ENCODE data around the gene PPFIA1. TPM values are rescaled to one million over a fixed set of nuclear protein-coding genes. Genes with fewer than 3 reads are reported as not detected.
A peak's percentile ranks its signal among the peaks of the same experiment; 100 is the strongest.

Gene PPFIA1
- total and polyA plus RNA-seq, 2 of the 13 experiments (the other 11 are each of a cell fraction or from before 2014, with no cell fraction given) = 29.9 to 45.2 TPM

GRCh38 chr11:70270104-70270876 lies at the start of gene PPFIA1 (continued):
- 0 out of 2 replicates have a peak, but pooled peaks have one; percentile 39 for TF ChIP-seq E2F2 (CRISPR knock-in tag; IDR thresholded peaks at IDR 0.05; ENCODE audit: borderline replicate concordance)
- no peak for TF ChIP-seq ZNF44 (CRISPR knock-in tag; IDR thresholded peaks at IDR 0.05)
- TF ChIP-seq RELA (CRISPR knock-in tag; IDR thresholded peaks at IDR 0.05) = no peak
- no peak for TF ChIP-seq SNAPC4 (CRISPR knock-in tag; IDR thresholded peaks at IDR 0.05)
- no peak for TF ChIP-seq ZFP36 (IDR thresholded peaks at IDR 0.05; ENCODE audit: borderline replicate concordance, low read depth, low read length, partially characterized antibody)
- no peak for TF ChIP-seq ONECUT2 (CRISPR knock-in tag; IDR thresholded peaks at IDR 0.05)
- TF ChIP-seq ZSCAN22 (CRISPR knock-in tag; IDR thresholded peaks at IDR 0.05) = no peak
- TF ChIP-seq ATM (IDR thresholded peaks at IDR 0.05; ENCODE audit: borderline replicate concordance) = no peak
- peak; percentile 86 for TF ChIP-seq PATZ1 (CRISPR knock-in tag; IDR thresholded peaks at IDR 0.05)
- no peak for TF ChIP-seq MAFK (conservative IDR thresholded peaks at IDR 0.05 in 1 of 2, IDR thresholded peaks at IDR 0.05 in 1 of 2; ENCODE audit: low read length in 2 of 2)
- 0 out of 2 replicates have a peak, but pooled peaks have one; percentile 57 for TF ChIP-seq TFDP2 (CRISPR knock-in tag; IDR thresholded peaks at IDR 0.05)
- no peak for TF ChIP-seq ZNF460 (CRISPR knock-in tag; IDR thresholded peaks at IDR 0.05; ENCODE audit: borderline replicate concordance)
- TF ChIP-seq PHB2 (IDR thresholded peaks at IDR 0.05; ENCODE audit: partially characterized antibody) = no peak
- TF ChIP-seq FOSL2 (CRISPR knock-in tag; IDR thresholded peaks at IDR 0.05) = no peak
- no peak; the same call in 1 of the 2 replicates for TF ChIP-seq REXO4 (CRISPR knock-in tag; IDR thresholded peaks at IDR 0.05; ENCODE audit: borderline replicate concordance)
- TF ChIP-seq ZNF367 (CRISPR knock-in tag; IDR thresholded peaks at IDR 0.05; ENCODE audit: borderline replicate concordance) = no peak; the same call in 1 of the 2 replicates
- TF ChIP-seq ZBTB8A (CRISPR knock-in tag; IDR thresholded peaks at IDR 0.05; ENCODE audit: borderline replicate concordance, low read depth) = 0 out of 2 replicates have a peak, but pooled peaks have one; percentile 53
- no peak for TF ChIP-seq FOXC1 (CRISPR knock-in tag; IDR thresholded peaks at IDR 0.05; ENCODE audit: borderline replicate concordance)

Data from HepG2 (cell line).